A673 (cell line): Measurements from ENCODE around the gene MAPK8. TPM values are rescaled to one million over a fixed set of nuclear protein-coding genes. Genes with fewer than 3 reads are reported as not detected.

Experiments
- BruUV-seq: library from RNA; stranded (reverse); fragments of 400-500 nt; replicated peaks from 2 replicates; lab custom pipeline; 2021; lab: Mats Ljungman, UMichigan
- CTCF ChIA-PET: fragments of 300-600 bp; sonication (Branson Sonifier 250); formaldehyde crosslinking; loops from one replicate; lab custom pipeline; 2022; ENCODE audit warnings: antibody characterized with exemption; lab: Charles Lee
- POLR2A ChIA-PET: fragments of 300-600 bp; sonication (Branson Sonifier 250); formaldehyde crosslinking; loops from one replicate; lab custom pipeline; 2022; ENCODE audit warnings: antibody characterized with exemption; ENCODE audit not compliant: low non-redundant PET; lab: Charles Lee
- DNase-seq: peaks from one replicate; pipeline ENCODE4 v3.0.0-alpha.2; 2015; ENCODE audit warnings: low spot score
- H3K27ac ChIP-seq: fragments of 200-600 bp; sonication (generic); 2 replicates; pipeline ENCODE4 v1.5.1; 2016; ENCODE audit warnings: mixed run types, low read depth, mild to moderate bottlenecking, mixed read lengths, antibody characterized with exemption, low read length; ENCODE audit not compliant: poor library complexity, severe bottlenecking
- H3K27me3 ChIP-seq: fragments of 200-600 bp; sonication (generic); replicated peaks from 2 replicates; pipeline ENCODE4 v1.6.1; 2017; ENCODE audit warnings: mixed run types, low read depth, mild to moderate bottlenecking, mixed read lengths, antibody characterized with exemption, low read length; ENCODE audit not compliant: insufficient read depth, poor library complexity
- H3K36me3 ChIP-seq: fragments of 200-600 bp; sonication (generic); 2 replicates; pipeline ENCODE4 v1.6.1; 2016; ENCODE audit warnings: mixed run types, mild to moderate bottlenecking, mixed read lengths, antibody characterized with exemption, low read length; ENCODE audit not compliant: insufficient read depth, poor library complexity, severe bottlenecking
- H3K4me1 ChIP-seq: fragments of 200-600 bp; sonication (generic); 2 replicates; pipeline ENCODE4 v1.6.1; 2017; ENCODE audit warnings: mixed run types, mild to moderate bottlenecking, mixed read lengths, antibody characterized with exemption, low read length; ENCODE audit not compliant: insufficient read depth, poor library complexity, severe bottlenecking
- H3K4me3 ChIP-seq: fragments of 200-600 bp; sonication (generic); 2 replicates; pipeline ENCODE4 v1.5.1; 2016; ENCODE audit warnings: low read depth, mixed run types, mild to moderate bottlenecking, mixed read lengths, low read length; ENCODE audit not compliant: poor library complexity, severe bottlenecking
- H3K9me3 ChIP-seq: fragments of 200-600 bp; sonication (generic); 2 replicates; pipeline ENCODE4 v1.6.1; 2016; ENCODE audit warnings: mixed run types, low read depth, mild to moderate bottlenecking, mixed read lengths, antibody characterized with exemption, low read length; ENCODE audit not compliant: poor library complexity, severe bottlenecking
- EZH2 ChIP-seq: fragments of 200-600 bp; sonication (generic); IDR thresholded peaks from 2 replicates; pipeline ENCODE4 v1.6.1; 2017; ENCODE audit warnings: borderline replicate concordance, low read depth, mild to moderate bottlenecking, mixed read lengths, antibody characterized with exemption, low read length; ENCODE audit not compliant: poor library complexity, severe bottlenecking
- intact Hi-C: fragments of 100-400 bp; cut with micrococcal nuclease; formaldehyde crosslinking; loops from one replicate; pipeline ENCODE4 v1.10.0; 2022; ENCODE audit not compliant: unreplicated experiment
- total RNA-seq: library from RNA; stranded (reverse); gene quantifications from 2 replicates; pipeline ENCODE4 v1.2.3, GENCODE V29; 2021
- TF ChIP-seq, protein P1 (sequence below): fragments of 300-800, 200-600 bp; sonication (generic); conservative IDR thresholded peaks from 2 replicates; pipeline ENCODE4 v1.5.1; 2017; ENCODE audit warnings: low read depth, mild to moderate bottlenecking, antibody characterized with exemption, low read length, moderate library complexity, mixed read lengths

The MAPK8 gene
- total RNA-seq, 1 experiment from 2014 or later = 52.0 TPM

DNA sequence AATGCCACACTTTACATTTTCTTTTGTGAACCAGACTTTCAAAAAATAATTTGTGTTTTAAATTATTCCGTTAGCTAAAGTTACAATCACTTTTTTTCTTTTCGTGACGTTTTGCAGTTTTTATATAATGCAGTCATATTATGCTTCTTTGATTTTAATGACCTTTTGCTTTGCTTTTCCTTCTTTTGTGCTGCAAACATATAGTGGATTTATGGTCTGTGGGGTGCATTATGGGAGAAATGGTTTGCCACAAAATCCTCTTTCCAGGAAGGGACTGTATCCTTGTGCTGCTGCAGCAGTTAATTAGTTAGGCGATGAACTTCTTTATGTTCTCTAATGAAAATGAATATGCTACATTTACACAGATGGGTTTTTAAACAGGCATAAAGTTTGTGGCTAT lies 117.4 kb downstream of the MAPK8 start:
- Histone ChIP-seq H3K4me1 (no peaks in the 10 kb centered on the region), H3K27me3 (no peaks in the 10 kb centered on the region), H3K4me3 (no peak overlapping the region), H3K36me3 (no peaks in the 10 kb centered on the region), H3K27ac (no peak overlapping the region), H3K9me3 (no peaks in the 10 kb centered on the region)
- ChIA-PET POLR2A (interaction anchor here (1.2 kb wide), 1 partner anchor 8 kb away, joined by 3 read pairs; no protein-coding TSS in a partner anchor), CTCF (no interaction called here)
- intact Hi-C loops = no loop called here
- no peak for DNase-seq
- BruUV-seq = no TSS peak
- TF ChIP-seq, protein P1, sequence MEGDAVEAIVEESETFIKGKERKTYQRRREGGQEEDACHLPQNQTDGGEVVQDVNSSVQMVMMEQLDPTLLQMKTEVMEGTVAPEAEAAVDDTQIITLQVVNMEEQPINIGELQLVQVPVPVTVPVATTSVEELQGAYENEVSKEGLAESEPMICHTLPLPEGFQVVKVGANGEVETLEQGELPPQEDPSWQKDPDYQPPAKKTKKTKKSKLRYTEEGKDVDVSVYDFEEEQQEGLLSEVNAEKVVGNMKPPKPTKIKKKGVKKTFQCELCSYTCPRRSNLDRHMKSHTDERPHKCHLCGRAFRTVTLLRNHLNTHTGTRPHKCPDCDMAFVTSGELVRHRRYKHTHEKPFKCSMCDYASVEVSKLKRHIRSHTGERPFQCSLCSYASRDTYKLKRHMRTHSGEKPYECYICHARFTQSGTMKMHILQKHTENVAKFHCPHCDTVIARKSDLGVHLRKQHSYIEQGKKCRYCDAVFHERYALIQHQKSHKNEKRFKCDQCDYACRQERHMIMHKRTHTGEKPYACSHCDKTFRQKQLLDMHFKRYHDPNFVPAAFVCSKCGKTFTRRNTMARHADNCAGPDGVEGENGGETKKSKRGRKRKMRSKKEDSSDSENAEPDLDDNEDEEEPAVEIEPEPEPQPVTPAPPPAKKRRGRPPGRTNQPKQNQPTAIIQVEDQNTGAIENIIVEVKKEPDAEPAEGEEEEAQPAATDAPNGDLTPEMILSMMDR = no peak
- no peak for TF ChIP-seq EZH2

DNA sequence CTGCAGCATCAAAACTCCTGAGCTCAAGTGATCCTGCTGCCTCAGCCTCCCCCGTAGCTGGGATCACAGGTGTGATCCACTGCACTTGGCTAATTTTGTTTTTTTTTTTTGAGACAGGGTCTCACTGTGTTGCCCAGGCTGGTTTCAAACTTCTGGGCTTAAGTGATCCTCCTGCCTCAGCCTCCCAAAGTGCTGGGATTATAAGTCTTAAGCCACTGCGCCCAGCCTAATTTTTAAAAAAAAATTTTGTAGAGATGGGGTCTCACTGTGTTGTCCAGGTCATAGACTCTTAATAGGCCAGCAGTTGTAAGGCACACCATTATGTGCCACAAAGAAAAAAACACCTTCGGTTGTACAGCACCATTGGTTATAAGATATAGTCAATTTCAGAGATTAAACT lies 122.4 kb downstream of the MAPK8 start:
- CTCF ChIA-PET = no interaction called here
- TF ChIP-seq, protein P1 = no peak
- H3K9me3 ChIP-seq = no peaks in the 10 kb centered on the region
- no peak overlapping the region for H3K4me3 ChIP-seq
- no peaks in the 10 kb centered on the region for H3K4me1 ChIP-seq
- no peaks in the 10 kb centered on the region for H3K36me3 ChIP-seq
- DNase-seq = no peak
- H3K27me3 ChIP-seq = no peaks in the 10 kb centered on the region
- no peak overlapping the region for H3K27ac ChIP-seq
- no TSS peak for BruUV-seq
- intact Hi-C loops = no loop called here
- POLR2A ChIA-PET = no interaction called here

DNA sequence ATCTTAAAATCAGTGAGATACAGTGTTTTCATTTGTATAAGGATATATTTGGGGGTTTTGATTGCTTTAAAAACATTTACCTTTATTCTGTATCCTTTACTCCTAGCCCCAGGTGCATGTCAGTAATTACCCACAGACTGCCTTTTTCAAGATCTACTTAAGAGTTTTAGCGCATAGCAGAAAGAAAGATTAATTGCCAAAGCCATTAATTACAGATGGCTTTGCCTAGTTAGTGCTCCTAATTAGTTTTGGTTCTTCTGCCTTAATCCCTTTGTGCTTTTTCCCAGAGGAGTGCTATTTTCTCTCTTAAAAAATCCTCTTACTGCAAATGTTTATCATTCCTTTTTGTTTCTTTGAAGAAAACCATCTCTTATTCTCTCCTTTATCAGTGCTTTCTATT lies 122.8 kb downstream of the MAPK8 start:
- intact Hi-C loops = no loop called here
- H3K4me3 ChIP-seq = no peak overlapping the region
- no peaks in the 10 kb centered on the region for H3K36me3 ChIP-seq
- H3K27me3 ChIP-seq = no peaks in the 10 kb centered on the region
- H3K4me1 ChIP-seq = no peaks in the 10 kb centered on the region
- no peak for DNase-seq
- H3K27ac ChIP-seq = no peak overlapping the region
- no peak for TF ChIP-seq EZH2
- POLR2A ChIA-PET = no interaction called here
- H3K9me3 ChIP-seq = no peaks in the 10 kb centered on the region
- CTCF ChIA-PET = no interaction called here
- no TSS peak for BruUV-seq

DNA sequence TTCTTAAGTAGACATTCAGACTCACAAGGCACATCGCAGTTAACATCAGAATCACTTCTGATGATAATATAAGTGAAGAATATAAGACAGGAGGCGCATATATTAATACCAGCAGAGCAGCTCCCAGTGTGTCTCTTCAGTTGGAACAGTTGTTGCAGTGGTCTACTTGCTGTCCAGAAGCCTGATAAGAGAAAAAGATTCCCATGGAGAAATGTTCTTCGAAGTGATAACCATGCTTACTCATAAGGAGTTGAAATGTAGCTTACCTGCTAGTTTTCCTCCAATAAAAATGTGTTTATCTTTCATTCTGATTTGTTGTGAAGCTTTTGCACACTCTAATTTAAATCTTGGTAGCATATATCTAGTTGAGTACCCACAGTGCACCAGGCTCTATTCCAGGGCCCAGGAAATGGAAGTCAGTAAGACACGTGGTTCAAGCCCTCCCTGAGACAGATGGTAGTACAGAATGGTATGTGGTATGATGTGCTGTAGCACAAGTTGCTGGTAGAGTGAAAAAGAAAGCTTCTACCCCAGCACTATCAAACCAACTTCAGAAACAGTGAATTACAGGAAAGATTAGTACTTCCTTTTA lies 124.0 kb downstream of the MAPK8 start:
- H3K27ac ChIP-seq = no peak overlapping the region
- BruUV-seq = no TSS peak
- no peaks in the 10 kb centered on the region for H3K27me3 ChIP-seq
- H3K4me1 ChIP-seq = no peaks in the 10 kb centered on the region
- H3K36me3 ChIP-seq = no peaks in the 10 kb centered on the region
- CTCF ChIA-PET = no interaction called here
- DNase-seq = no peak
- intact Hi-C loops = loop anchor here (2.0 kb wide), 1 partner anchor 22 kb away; no protein-coding TSS in a partner anchor
- POLR2A ChIA-PET = no interaction called here
- TF ChIP-seq, protein P1 = no peak
- no peak for TF ChIP-seq EZH2
- H3K4me3 ChIP-seq = no peak overlapping the region
- H3K9me3 ChIP-seq = no peaks in the 10 kb centered on the region
